GM19328 (cell line): ENCODE measurements around the gene KIF22.
"Not testable (repeated sequence)": the region's sequence is repeated elsewhere in the genome, so short reads cannot be mapped to it uniquely, and the experiment has no call there.

ENCODE experiments used
- ATAC-seq: cut with Tn5 transposase; IDR thresholded peaks from one replicate; pipeline ENCODE4 v1.9.1; 2021; ENCODE audit warnings: mild to moderate bottlenecking, moderate library complexity; ENCODE audit not compliant: unreplicated experiment

The KIF22 gene

GRCh38 chr16:29793153-29793552 lies 2.6 kb downstream of the KIF22 start:
- ATAC-seq, result not testable (repeated sequence)

- no peak for ATAC-seq
These were observed 3.7 kb downstream of the KIF22 start for GRCh38 chr16:29794231-29794710.

- no peak for ATAC-seq
These were observed 11.9 kb downstream of the KIF22 start for GRCh38 chr16:29802416-29802935.

GRCh38 chr16:29804020-29804419 lies 13.5 kb downstream of the KIF22 start:
- no peak for ATAC-seq

- no peak for ATAC-seq
These were observed 14.1 kb downstream of the KIF22 start for GRCh38 chr16:29804455-29805231.

- peak; percentile 52 for ATAC-seq
These were observed 14.9 kb downstream of the KIF22 start for GRCh38 chr16:29805232-29806098.

- ATAC-seq, result no peak
These were observed 15.6 kb downstream of the KIF22 start, which contains the start of gene MAZ for GRCh38 chr16:29806099-29806579. Gene MAZ (plus strand): TSS chr16:29806529. CDS start chr16:29806702, 173 bp downstream.

- ATAC-seq, result no peak
These were observed 16.3 kb downstream of the KIF22 start for GRCh38 chr16:29806641-29807425.

GRCh38 chr16:29807426-29808218 lies 17.1 kb downstream of the KIF22 start:
- ATAC-seq, result no peak

GRCh38 chr16:29808219-29808900 lies 17.8 kb downstream of the KIF22 start:
- no peak for ATAC-seq

GRCh38 chr16:29809031-29809747 lies 18.6 kb downstream of the KIF22 start:
- ATAC-seq, result no peak

GRCh38 chr16:29809850-29810698 lies 19.5 kb downstream of the KIF22 start:
- ATAC-seq, result no peak

- ATAC-seq, result no peak
These were observed 20.2 kb downstream of the KIF22 start for GRCh38 chr16:29810699-29811169.

GRCh38 chr16:29811170-29811895 lies 20.8 kb downstream of the KIF22 start:
- ATAC-seq, result no peak

- no peak for ATAC-seq
These were observed 21.5 kb downstream of the KIF22 start, which contains the start of gene PRRT2 for GRCh38 chr16:29811896-29812665. Gene PRRT2 (plus strand): TSS chr16:29812193. CDS start chr16:29813055, 862 bp downstream.
